GM12864 (cell line): ENCODE results near the gene DCLK1.

Experiments used
- DNase-seq: peaks from one replicate; pipeline ENCODE4 v3.0.0-alpha.2; 2011; ENCODE audit warnings: low read depth
- H3K4me3 ChIP-seq: 2 replicates; pipeline ENCODE4 v1.5.1; 2011; ENCODE audit warnings: mild to moderate bottlenecking, low read depth, low read length, control low read depth
- TF ChIP-seq, protein P1 (sequence below): IDR thresholded peaks from 2 replicates; pipeline ENCODE4 v1.5.1; 2011; ENCODE audit warnings: low read depth, mild to moderate bottlenecking, moderate library complexity, low read length, control low read depth, inconsistent platforms; ENCODE audit errors: missing control alignments

The DCLK1 gene

GRCh38 chr13:35945368-35945767 is 185.8 kb downstream of the DCLK1 start:
- no peak for DNase-seq
- TF ChIP-seq, protein P1, sequence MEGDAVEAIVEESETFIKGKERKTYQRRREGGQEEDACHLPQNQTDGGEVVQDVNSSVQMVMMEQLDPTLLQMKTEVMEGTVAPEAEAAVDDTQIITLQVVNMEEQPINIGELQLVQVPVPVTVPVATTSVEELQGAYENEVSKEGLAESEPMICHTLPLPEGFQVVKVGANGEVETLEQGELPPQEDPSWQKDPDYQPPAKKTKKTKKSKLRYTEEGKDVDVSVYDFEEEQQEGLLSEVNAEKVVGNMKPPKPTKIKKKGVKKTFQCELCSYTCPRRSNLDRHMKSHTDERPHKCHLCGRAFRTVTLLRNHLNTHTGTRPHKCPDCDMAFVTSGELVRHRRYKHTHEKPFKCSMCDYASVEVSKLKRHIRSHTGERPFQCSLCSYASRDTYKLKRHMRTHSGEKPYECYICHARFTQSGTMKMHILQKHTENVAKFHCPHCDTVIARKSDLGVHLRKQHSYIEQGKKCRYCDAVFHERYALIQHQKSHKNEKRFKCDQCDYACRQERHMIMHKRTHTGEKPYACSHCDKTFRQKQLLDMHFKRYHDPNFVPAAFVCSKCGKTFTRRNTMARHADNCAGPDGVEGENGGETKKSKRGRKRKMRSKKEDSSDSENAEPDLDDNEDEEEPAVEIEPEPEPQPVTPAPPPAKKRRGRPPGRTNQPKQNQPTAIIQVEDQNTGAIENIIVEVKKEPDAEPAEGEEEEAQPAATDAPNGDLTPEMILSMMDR, result no peak
- H3K4me3 ChIP-seq, result no peak overlapping the region

DNA sequence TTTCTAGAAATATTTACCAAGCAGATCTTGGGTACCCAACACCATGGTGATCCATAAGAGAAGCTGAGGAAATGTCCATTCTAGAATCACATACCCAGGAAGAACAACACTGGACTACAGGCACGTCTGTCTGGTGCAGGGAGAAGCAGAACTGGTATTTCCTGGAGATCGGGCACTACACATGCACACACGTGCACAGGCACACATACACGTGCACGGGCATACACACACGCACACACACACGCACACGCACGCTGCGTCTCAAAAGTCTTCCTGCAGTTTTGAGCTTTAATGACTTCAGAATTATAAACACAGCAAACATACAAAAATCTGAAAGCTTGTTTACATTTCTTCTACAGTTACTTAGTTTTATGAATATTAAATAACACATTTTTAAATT is 189.8 kb downstream of the DCLK1 start:
- TF ChIP-seq, protein P1, result no peak
- H3K4me3 ChIP-seq, result no peak overlapping the region
- no peak for DNase-seq

GRCh38 chr13:35940734-35941133 is 190.4 kb downstream of the DCLK1 start:
- DNase-seq, result no peak
- TF ChIP-seq, protein P1, result no peak
- no peak overlapping the region for H3K4me3 ChIP-seq

GRCh38 chr13:35936246-35936978 is 194.8 kb downstream of the DCLK1 start:
- TF ChIP-seq, protein P1, result no peak
- DNase-seq, result no peak
- H3K4me3 ChIP-seq, result no peak overlapping the region

GRCh38 chr13:35930665-35931631 is 200.2 kb downstream of the DCLK1 start:
- TF ChIP-seq, protein P1, result no peak
- no peak for DNase-seq

GRCh38 chr13:35927567-35928021 is 203.6 kb downstream of the DCLK1 start:
- DNase-seq, result no peak
- TF ChIP-seq, protein P1, result no peak
- no peak overlapping the region for H3K4me3 ChIP-seq

More at GRCh38 chr13:35930665-35931631, 200.2 kb downstream of the DCLK1 start:
- no peak overlapping the region for H3K4me3 ChIP-seq
